OCI-LY1 (cell line): ENCODE measurements around the gene PASK.

ENCODE experiments used
- CTCF ChIP-seq: fragments of 200-600 bp; sonication (generic), shearing (Covaris generic); IDR thresholded peaks from 2 replicates; pipeline ENCODE4 v1.5.1; 2017; ENCODE audit warnings: mild to moderate bottlenecking, antibody characterized with exemption, low read length, moderate library complexity, mixed read lengths
- EZH2 ChIP-seq: fragments of 200-600 bp; sonication (generic), shearing (Covaris generic); IDR thresholded peaks from 2 replicates; pipeline ENCODE4 v1.8.0; 2017; ENCODE audit warnings: borderline replicate concordance, mixed run types, mild to moderate bottlenecking, antibody characterized with exemption, low read length, moderate library complexity, mixed read lengths

GRCh38 chr2:241070811-241071676 is 78.2 kb downstream of the PASK start:
- TF ChIP-seq CTCF (no peak), EZH2 (no peak)
